Left forelimb (tissue), 1 donor: ENCODE data around the gene COL3A1.

ENCODE experiments used
- DNase-seq: peaks from one replicate; pipeline ENCODE4 v3.0.0-alpha.2; 2018; ENCODE audit warnings: low spot score

COL3A1 gene

DNA sequence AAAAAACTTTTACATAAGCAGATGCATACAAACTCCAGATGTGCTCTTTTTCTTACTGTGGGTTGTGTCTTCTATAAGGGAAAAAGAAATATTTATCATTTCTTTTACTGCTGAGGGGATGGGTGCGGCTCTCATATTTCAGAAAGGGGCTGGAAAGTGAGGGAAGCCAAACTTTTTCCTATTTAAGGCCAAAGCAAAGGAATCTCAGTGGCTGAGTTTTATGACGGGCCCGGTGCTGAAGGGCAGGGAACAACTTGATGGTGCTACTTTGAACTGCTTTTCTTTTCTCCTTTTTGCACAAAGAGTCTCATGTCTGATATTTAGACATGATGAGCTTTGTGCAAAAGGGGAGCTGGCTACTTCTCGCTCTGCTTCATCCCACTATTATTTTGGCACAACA, at the start of gene COL3A1:
TSS of gene COL3A1 (plus strand) at position 210 of the 400 bp plus-strand sequence. CDS start at position 327, 117 bp downstream.
- DNase-seq, result peak; percentile 88

DNA sequence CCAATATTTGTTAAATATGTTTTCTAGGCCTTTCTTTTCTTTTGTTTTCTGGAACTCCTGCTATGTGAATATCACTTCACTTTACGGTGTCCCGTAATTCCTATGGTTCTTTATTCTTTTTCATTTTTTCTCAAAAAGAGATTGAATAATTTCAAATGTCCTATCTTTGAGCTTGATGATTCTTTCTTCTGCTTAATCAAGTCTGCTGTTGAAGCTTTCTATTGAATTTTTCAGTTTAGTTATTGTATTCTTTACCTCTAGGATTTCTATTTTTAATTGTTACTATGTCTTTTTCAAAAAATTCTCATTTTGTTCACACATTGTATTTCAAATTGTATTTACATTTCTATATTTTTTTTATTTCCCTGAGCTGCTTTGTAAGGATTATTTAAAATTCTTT, 45.5 kb upstream of the COL3A1 start:
- no peak for DNase-seq

DNA sequence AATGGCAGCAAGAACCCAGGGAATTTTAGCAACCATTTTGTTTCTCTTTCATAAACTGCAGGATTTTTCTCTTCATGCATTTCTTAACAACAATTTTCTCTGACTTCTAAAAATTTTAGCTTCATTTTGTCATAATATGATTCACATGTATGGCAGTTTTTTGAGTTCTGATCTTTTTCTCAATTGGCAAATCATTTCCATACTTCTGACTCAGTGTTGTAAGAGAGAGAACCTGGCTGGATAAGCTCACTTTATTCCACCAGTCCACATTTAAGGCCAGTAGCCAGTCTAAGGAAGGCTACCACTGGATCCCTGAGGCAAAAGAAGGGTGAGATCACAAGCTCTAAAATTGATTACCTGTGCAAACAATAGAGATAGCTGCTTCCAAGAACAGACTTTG, 42.8 kb upstream of the COL3A1 start:
- no peak for DNase-seq

DNA sequence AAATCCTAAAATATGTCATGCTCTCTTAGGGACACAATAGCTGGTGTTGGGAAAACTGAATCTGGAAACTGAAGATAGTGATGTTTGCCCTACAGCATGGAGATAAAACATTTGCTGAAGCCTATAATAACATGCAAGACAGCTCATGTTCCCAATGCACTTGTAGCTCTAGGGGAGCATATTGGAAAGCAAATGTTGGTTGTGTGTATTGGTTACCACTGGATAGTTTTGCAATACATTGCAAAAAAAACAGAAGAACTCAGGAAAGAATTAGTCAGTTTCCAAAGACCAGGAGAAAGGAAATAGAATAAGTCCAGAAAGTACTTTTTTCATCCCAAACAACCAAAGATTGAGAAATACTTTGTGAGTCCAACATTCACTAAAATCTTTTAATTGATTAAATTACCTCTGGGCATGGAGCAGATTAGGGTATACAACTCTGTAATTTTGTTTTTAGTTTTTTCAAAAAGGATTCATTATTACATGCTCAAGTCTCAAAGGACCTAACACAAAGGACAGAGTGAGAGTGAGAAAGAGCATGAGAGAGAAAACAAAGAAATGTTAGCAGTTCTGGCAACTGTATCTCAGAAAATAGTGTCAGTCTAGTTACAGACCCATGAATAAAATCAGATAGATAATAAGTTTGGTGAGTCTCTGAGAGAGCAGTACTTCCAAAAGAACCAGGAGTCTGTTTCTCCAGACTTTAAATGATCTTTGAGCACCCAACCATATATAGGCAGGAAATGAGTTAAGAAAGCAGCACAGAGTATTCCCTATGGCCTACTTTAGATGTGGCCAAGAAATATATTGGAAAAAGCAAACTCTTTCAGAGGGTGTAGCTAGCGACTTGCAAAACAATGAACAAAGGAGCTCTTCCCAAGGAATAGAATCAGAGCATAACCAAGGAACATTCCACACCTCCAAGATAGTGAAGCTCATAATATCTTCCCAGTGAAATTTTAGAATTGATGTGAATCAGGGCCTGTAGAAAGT, 36.6 kb upstream of the COL3A1 start:
- DNase-seq, result no peak

DNA sequence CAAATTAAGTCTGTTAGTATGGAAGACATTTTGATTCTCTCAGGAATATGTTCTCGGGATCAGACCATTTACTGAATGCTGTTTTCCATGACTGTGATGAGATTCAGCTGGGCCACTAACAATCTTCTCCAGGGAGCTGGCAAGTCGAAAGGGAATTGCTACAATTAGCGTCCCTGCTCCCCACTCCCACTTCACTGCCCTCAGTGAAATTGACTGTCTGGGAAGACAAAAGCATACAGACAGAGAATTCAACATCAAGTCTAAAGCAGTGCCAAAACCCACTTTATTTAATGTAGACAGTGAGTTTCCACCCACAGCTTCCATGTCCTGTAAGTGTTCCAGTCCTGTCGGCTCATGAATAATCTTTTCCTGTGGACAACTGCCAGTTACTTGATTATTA, 34.0 kb upstream of the COL3A1 start:
- no peak for DNase-seq

DNA sequence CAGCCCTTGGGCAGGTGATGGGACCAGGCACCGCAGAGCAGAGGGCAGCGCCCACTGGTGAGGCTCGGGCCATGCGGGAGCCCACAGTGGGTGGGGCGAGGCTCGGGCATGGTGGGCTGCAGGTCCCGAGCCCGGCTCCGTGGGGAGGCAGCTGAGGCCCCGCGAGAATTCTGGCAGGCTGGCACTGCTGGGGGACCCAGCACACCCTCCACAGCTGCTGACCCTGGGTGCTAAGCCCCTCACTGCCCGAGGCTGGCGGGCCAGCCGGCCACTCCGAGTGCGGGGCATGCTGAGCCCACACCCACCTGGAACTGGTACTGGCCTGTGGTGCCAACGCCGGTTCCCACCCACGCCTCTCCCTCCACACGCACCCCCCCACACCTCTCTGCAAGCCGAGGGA, 29.7 kb upstream of the COL3A1 start:
- DNase-seq, result no peak

DNA sequence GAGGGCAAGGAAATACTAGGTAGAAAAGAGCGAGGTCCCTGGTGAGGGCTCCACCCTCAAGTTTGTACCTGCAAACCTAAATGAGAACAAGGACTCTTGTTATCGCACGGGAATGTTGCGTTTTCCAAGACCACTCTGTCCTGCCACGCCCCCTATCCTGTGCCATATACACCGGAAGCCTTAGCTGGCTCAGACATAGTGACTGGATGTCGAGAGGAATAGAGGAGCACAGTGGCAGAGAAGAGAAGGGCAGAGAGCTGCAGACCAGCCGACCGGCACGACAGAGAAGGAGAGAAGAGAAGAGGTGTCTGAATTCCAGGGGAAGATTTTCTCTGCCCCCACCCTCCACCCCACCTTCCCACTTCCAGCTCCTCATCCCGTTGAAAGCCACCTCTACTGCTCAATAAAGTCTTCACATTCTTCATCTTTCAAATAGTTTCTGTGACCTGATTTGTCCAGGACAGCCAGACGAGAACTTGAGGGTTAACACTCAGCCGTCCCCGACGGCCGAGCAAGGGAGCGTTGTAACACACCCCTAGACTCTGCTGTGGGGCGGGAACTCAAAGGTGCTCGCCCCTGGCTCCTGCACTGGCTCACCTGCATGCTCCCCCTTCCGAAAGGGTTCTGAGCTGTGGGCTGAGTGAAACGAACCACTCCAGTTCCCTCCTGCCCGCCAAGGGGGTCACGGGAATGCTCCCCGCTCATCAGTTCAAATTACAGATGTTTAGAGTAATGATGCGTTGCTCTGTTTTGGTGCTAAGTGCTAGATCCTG, 24.9 kb upstream of the COL3A1 start:
- DNase-seq, result no peak

DNA sequence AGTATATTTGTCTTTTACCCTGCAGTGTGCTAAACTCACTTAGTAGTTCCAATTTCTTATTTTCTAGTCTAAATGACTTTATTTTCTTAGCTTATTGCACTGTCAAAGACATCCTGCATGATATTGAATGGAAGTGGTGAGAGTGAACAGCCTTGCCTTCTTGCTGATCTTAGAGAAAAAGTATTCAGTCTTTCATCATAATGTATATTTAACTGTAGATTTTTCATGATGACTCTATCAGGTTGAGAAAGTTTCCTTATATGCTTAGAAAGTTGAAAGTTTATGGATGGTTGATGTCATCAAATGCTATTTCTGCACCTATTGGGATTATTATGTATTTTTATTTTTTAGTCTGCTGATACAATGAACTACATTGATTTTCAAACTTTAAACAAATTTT, 21.3 kb upstream of the COL3A1 start:
- no peak for DNase-seq

DNA sequence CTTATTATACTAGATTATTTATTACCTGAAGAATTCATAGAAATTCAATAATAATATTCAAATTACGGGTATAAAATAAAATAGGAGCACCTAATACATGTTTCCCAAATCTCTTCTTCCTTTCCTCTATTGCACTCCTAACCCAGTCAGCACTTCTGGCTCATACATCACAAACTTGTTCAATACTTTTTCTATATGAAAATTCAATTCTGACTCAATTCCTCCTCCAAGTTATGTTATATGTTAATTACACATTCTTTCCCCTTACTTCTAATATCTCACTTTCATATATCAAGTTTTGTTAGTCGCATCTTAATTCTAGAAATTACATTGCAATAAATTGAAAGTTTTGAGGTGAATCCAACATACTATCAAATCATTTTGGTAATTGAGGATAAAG, 17.9 kb upstream of the COL3A1 start:
- DNase-seq, result no peak

DNA sequence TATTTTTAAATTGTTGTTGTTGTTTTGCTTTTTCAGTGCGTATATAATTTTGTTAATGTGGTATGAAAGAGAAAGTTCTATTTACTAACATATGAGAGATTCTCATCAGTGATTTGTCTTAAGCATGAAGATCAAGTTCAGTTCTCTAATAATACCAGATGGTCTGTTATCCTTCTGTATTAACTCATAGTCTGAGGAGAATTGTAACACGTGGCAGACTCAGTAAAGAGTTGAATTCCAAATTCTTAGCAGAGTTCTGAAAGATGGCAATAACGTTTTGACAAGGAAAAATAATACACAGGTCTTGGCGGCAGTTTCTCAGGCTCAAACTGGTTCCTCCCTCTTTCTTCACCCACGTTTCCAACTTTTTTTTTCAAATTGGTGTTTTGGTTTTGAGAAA, 17.2 kb upstream of the COL3A1 start:
- DNase-seq, result no peak

DNA sequence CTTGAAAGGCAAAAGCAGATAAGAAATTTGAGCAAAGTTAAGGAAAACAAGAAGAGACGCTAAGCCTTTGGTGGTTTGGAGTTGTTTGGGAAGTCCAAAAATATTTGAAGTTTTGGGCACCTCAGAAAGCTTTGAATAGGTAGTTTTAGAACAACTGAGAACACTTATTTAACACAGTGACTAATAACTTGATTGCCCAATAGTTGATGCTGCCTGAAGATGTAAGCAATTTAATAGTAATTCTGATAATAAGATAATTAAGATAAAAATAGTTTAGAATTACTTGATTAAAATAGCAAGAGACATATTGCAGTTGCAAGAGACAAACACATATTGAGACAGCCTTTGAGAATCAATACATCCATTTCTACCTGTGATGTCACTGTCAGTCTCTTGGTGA, 16.5 kb upstream of the COL3A1 start:
- DNase-seq, result no peak

DNA sequence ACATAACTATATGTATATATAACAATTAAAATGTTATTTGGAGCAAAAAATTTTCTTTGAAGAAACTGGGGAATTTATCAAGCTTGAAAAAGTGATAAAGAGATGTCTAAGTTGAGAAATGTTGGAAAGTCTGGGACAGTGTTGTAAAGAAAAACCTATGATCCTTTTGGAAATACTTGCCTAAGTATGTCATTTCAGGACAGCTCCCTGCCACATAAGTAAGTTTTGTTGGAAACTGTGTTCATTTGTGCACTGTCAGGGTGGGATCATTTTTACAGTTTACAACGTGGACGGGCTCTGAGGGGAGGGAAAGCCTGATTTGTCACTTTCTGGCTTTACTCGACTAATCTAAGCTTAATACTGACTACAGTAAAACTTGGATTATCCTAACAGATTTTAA, 10.4 kb upstream of the COL3A1 start:
- no peak for DNase-seq

DNA sequence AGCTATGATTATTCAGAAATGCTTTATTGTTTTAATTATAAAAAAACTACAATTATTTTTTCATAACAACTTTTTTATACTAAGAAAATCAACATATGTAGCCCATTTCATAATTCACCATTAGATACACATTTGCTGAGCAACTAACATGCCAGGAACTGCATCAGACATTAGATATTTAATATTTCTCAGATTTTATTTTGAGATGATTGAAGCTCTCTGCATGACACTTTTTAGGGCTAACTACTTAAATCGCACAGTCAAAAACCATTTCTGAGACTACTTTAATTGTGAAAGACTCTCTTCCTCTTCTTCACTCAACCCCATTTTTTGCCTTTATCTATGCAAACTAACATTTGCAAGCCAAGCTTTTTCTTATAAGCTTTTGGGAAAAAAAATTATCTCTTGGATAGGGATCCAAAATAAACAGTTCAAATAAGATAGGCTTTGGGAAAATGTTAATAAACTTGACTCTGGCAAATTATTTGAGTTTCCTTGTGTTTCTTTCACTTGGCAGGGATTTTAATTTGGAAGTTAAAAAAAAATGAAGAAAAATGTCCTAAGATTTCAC, 9.1 kb upstream of the COL3A1 start:
- no peak for DNase-seq

DNA sequence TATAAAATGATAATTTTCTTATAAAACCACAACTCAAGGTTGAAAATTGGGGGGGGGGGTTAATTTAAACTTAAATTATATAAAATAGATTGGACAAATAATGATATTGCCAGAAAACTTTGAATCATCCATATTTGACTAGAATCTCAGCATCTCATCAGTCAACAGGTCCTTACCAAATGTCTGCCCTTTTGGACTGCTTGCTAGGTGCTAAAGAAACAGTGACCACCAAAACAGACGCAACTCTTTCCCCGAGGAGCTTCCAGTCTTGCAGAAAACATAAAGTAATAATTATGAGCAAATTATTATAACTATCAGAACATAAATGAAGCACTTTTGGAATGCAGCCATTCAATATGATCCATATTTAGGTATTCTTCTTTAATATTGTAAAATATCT, 8.6 kb upstream of the COL3A1 start:
- no peak for DNase-seq

DNA sequence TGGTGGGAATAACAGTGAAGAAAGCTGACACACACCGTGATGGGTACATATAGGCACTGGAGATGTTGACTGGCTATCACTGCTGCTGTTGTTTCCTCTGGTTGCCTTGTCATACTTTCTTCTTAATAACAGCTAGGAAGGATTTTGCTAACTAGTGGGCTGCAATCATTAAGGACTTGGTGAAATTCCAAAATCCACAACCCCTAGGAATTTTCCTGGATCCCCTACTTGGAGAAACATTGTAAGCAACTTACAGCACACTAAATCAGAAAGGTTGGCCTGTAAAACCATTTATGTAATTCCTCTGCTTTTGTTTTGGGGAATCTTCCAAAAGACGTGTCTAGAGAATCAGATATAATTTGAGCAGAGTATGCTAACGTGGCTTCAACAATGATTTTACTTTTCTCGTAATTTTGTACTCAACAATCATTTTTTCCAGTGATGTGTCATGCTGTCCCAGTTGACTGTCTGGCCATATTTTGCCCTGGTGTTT, 8.0 kb upstream of the COL3A1 start:
- no peak for DNase-seq

DNA sequence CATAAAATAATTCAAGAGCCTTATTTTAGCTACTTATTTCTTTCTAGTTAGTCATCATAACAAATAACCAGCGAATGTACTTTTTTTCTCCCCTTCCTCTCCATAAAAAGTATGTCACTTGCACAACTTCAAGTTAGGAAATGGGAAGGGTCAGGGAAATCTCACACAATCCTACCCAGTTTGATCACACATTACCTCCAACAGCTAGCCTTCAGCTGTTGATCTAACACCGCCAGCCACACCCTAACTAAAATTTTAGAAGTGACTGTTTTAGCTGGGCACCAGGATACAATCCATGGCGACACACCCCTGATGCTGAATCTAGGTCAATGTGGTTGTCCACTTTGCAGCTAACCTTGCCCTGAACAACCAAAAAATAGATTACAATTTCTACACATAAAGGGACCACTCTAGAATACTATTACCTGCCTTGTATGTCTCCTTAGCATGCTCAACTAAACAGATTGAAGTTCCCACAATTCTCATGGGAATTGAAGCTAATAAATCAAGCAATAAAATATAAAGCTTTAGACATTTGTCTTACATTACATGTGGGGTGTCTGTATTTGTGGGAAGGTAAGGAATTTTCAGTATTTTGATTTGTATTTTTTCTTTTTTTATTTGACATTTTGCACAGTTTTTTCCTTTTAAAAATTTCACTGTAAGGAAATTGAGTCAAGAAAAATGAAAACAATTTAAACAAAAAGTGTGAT, 7.3 kb upstream of the COL3A1 start:
- no peak for DNase-seq

DNA sequence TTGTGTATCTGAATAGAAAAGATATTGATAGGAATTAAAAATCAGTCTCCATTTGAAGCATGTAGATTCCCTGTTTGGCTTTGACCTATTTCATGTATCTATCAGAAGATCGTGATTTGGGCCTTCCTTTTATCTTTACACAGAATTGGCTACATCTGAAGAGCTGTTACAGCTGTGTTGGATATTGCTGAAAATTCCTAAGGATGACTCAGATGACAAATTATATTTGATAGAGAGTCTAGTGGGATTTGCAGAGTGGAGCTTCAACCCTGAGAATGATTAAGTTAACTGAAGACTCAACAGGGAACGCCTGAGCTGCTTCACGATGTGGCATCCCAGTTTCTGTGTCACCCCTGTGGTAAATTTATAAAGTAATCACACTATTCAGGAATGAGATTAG, 4.9 kb upstream of the COL3A1 start:
- DNase-seq, result no peak

DNA sequence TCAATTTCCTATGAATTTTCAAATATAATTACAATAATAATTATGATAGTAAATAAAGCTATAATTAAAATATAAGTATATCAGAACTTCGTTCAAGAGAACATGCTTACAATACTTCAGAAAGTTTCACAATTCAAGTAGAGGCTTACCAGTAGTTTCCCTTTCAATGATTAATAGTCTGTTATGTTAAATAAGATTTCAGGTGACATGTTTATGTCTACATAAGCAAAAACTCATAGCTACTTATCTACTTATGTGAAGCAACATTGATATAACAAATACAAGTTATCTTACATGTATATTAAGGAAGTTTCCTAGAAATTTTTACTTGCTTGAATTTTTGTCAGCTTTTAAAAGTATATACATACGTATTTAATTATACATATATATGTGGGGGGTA, 4.5 kb upstream of the COL3A1 start:
- DNase-seq, result no peak

DNA sequence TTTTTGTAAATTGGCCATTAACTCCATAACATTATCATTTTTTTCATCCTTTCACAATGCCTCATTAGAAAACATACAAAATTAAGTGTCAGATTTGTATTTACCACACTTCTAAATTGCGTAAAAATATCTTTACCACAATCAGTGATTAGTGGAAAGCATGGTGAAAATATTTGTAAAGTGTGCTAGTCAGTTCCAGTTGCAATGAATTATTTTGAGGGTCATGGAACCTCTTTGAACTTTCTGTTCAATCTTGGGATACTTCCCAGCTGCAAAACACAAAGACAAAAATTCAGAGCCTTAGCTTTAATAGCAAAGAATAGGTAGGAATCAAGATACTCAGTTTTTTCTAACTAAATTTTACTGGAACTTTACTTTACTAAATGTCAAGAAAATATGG, 4.0 kb upstream of the COL3A1 start:
- no peak for DNase-seq

DNA sequence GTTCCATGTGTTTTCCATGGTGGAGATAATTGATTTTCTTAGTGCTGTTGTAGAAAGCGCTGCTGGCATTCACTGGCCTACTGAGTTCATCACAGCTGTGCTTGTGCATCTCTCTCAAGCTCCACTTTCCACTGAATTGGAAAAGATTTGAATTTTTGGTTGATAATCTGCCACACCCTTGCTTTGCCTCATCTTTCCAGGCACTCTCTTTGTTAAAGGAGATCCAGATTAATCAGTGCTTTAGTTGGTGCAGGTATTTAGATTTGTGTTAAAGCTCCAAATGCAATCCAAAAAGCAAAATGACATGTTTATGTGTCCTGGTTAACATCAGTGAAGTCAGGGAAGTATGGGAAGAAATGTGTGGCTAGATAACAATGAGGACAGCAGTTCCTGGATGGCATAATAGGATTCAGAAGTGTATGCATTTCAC, 2.7 kb upstream of the COL3A1 start:
- DNase-seq, result no peak

DNA sequence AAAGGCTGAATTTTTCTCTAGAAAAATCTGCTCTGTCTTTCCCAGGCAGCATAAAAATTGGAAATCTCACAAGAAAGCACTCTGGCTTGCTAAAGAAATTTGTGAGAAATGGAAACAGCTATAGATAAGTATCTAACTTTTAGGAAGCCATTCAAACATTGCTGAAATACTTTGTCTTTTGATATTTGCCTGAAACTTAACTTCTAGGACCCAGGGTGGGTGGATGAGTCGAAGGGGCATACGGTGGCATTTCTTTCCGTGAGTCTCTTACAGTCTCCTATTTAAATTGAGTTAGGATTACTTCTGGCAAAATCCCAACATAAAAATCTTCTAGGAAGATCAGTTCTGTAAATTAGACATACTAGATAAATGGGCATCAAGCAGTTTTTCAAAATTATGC, 532 bp upstream of the COL3A1 start:
- no peak for DNase-seq

DNA sequence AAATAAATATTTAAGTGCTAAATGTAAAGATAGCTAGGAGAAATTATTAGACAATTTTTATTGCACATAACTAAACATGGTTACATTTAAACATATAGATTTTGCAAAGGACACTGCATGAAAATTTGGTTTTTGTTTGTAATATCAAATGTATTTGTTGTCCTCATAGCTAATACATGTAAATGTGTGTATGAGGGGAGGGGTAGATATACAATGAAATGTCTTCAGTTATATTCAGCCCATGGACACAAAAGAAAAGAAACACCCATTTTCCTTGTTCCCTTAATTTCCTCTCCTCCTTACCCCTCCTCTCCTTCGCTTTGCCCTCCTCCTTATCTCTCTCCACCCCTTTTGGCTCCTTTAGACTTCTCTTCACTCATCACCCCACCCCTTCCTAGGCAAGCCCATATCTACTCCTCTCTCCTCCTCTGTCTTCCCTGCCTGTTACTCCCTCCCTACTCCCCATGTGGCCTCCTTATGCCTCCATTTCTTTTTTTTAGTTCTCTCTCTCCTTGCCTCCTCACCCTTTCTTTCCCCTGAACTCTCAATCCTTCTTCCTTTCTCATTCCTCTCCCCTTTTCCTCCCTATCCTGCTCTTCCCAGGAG, 1.4 kb downstream of the COL3A1 start:
- DNase-seq, result no peak
